Esophagus muscularis mucosa (tissue), 4 donors: ENCODE data around the gene TMEM131. TPM values are rescaled to one million over a fixed set of nuclear protein-coding genes. Genes with fewer than 3 reads are reported as not detected.

Experiments used
- DNase-seq: peaks from one replicate; pipeline ENCODE4 v3.0.0-alpha.2; 2017; ENCODE audit errors: extremely low spot score
- H3K27ac ChIP-seq, 4 donors: fragments of 200-600 bp; sonication (generic); replicated peaks in 1 of 4; 1 replicate in 3 of 4; 2 replicates in 1 of 4; pipeline ENCODE4 v1.5.1; 2016 to 2019; ENCODE audit warnings: mild to moderate bottlenecking in 1 of 4
- H3K27me3 ChIP-seq, 4 donors: fragments of 200-600 bp; sonication (generic); one replicate each; pipeline versions ENCODE4 v1.5.1 to v1.6.0; 2016 to 2019
- H3K36me3 ChIP-seq, 4 donors: fragments of 200-600 bp; sonication (generic); one replicate each; pipeline ENCODE4 v1.5.1; 2016 to 2019
- H3K4me1 ChIP-seq, 4 donors: fragments of 200-600 bp; sonication (generic); one replicate each; pipeline ENCODE4 v1.5.1; 2016 to 2019
- H3K4me3 ChIP-seq, 4 donors: fragments of 200-600 bp; sonication (generic); 1 replicate in 2 of 4; 2 replicates in 2 of 4; pipeline ENCODE4 v1.5.1; 2016 to 2019; ENCODE audit warnings: mild to moderate bottlenecking in 4 of 4, moderate library complexity in 1 of 4
- H3K9me3 ChIP-seq, 4 donors: fragments of 200-600 bp; sonication (generic); 1 replicate in 3 of 4; 2 replicates in 1 of 4; pipeline ENCODE4 v1.5.1; 2016 to 2019
- EP300 ChIP-seq: sonication (generic); formaldehyde crosslinking; IDR thresholded peaks from one replicate; pipeline ENCODE4 v1.6.1; 2017; ENCODE audit warnings: antibody characterized with exemption
- POLR2A ChIP-seq: fragments of 450-650 bp; IDR thresholded peaks from one replicate; pipeline ENCODE4 v1.6.1; 2017; ENCODE audit warnings: antibody characterized with exemption, moderate library complexity, mild to moderate bottlenecking, low read depth
- POLR2AphosphoS5 ChIP-seq, 2 donors: sonication (generic); formaldehyde crosslinking; IDR thresholded peaks; one replicate each; pipeline ENCODE4 v1.6.1; 2017; ENCODE audit warnings: antibody characterized with exemption in 2 of 2
- whole genome bisulfite sequencing: methylation state at CpG from one replicate; pipeline ENCODE4 v1.1.5; 2018; 5-methylcytosine and 5-hydroxymethylcytosine counted together
- intact Hi-C: fragments of 100-400 bp; cut with DNase I; formaldehyde crosslinking; loops from one replicate; pipeline ENCODE4 v1.15.1; 2023
- total RNA-seq, 4 donors: library from RNA; depleted of rRNA; stranded (reverse); fragments of >200 nt; gene quantifications; one replicate each; pipeline versions ENCODE4 v1.1.0 to v1.2.1, GENCODE V29; 2016
- TF ChIP-seq, protein P1 (sequence below), 3 experiments: fragments of 200-600 bp in 2 of 3; fragments of 450-650 bp in 1 of 3; sonication (generic) in 2 of 3; IDR thresholded peaks; one replicate each; pipeline ENCODE4 v1.5.1; 2017 to 2019; ENCODE audit warnings: antibody characterized with exemption in 3 of 3, mild to moderate bottlenecking in 2 of 3, moderate library complexity in 1 of 3

TMEM131 gene
- total RNA-seq, 4 donors from 2014 or later, result 23.9 to 34.1 (median 26.5) TPM

DNA sequence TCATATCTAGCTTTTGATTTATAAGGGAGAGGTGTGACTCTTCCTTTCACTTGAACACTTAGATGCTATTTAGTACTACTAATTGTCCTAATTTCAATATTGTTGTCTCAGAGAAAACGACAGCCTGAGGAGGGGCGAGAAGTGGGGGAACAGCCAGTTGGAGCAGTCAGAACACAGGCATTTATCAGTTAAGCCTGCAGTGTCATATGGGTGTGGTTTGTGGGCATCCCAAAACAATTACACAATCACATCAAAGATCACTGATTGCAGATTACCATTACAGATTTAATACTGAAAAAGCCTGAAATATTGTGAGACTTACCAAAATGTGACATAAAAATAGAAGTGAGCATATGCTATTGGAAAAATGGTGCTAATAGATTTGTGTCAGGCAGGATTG, 15.8 kb downstream of the TMEM131 start:
- H3K27me3 ChIP-seq, result no peaks in the 10 kb centered on the region
- peaks cover 0 to 8% (median 6%) of the 10 kb centered on the region in 4 donors for H3K4me1 ChIP-seq
- DNase-seq, result no peak
- intact Hi-C loops, result no loop called here
- TF ChIP-seq, protein P1, sequence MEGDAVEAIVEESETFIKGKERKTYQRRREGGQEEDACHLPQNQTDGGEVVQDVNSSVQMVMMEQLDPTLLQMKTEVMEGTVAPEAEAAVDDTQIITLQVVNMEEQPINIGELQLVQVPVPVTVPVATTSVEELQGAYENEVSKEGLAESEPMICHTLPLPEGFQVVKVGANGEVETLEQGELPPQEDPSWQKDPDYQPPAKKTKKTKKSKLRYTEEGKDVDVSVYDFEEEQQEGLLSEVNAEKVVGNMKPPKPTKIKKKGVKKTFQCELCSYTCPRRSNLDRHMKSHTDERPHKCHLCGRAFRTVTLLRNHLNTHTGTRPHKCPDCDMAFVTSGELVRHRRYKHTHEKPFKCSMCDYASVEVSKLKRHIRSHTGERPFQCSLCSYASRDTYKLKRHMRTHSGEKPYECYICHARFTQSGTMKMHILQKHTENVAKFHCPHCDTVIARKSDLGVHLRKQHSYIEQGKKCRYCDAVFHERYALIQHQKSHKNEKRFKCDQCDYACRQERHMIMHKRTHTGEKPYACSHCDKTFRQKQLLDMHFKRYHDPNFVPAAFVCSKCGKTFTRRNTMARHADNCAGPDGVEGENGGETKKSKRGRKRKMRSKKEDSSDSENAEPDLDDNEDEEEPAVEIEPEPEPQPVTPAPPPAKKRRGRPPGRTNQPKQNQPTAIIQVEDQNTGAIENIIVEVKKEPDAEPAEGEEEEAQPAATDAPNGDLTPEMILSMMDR (IDR thresholded peaks at IDR 0.05), result no peak
- no peak for TF ChIP-seq POLR2A
- TF ChIP-seq EP300, result no peak
- TF ChIP-seq POLR2AphosphoS5 (IDR thresholded peaks at IDR 0.05), result no peak
- H3K27ac ChIP-seq, result no peak overlapping the region
- H3K9me3 ChIP-seq, result peaks cover 0 to 14% (median 4%) of the 10 kb centered on the region in 4 donors
- WGBS, result 81% methylated on average over 2 of the region's 2 CpGs
- no peak overlapping the region for H3K4me3 ChIP-seq
- no peaks in the 10 kb centered on the region for H3K36me3 ChIP-seq

- no peak for DNase-seq
- Histone ChIP-seq H3K4me1 (peaks cover 0 to 24% (median 12%) of the 10 kb centered on the region in 4 donors), H3K9me3 (peaks cover 0 to 23% (median 6%) of the 10 kb centered on the region in 4 donors), H3K4me3 (no peak overlapping the region), H3K27me3 (no peaks in the 10 kb centered on the region), H3K36me3 (no peaks in the 10 kb centered on the region), H3K27ac (no peak overlapping the region)
- TF ChIP-seq, protein P1 (IDR thresholded peaks at IDR 0.05), result no peak
- no peak for TF ChIP-seq EP300
- no peak for TF ChIP-seq POLR2A
- no peak for TF ChIP-seq POLR2AphosphoS5 (IDR thresholded peaks at IDR 0.05)
- intact Hi-C loops, result no loop called here
- 96% methylated on average over 1 of the region's 1 CpG for WGBS
These were observed 21.3 kb downstream of the TMEM131 start for GRCh38 chr2:97974471-97974870.

GRCh38 chr2:97970293-97971060, 25.3 kb downstream of the TMEM131 start:
- WGBS, result 91% methylated on average over 5 of the region's 5 CpGs
- Histone ChIP-seq H3K36me3 (no peaks in the 10 kb centered on the region), H3K9me3 (peaks cover 0 to 13% (median 2%) of the 10 kb centered on the region in 4 donors), H3K27me3 (no peaks in the 10 kb centered on the region), H3K4me1 (peaks cover 5 to 50% (median 28%) of the 10 kb centered on the region in 4 donors), H3K4me3 (no peak overlapping the region), H3K27ac (no peak overlapping the region)
- no peak for DNase-seq
- intact Hi-C loops, result no loop called here
- TF ChIP-seq, protein P1 (IDR thresholded peaks at IDR 0.05), result no peak
- TF ChIP-seq POLR2A (no peak), POLR2AphosphoS5 (IDR thresholded peaks at IDR 0.05) (no peak), EP300 (no peak)

GRCh38 chr2:97969081-97970067, 26.4 kb downstream of the TMEM131 start:
- Histone ChIP-seq H3K27me3 (no peaks in the 10 kb centered on the region), H3K4me3 (no peak overlapping the region), H3K9me3 (peaks cover 0 to 6% (median 2%) of the 10 kb centered on the region in 4 donors), H3K36me3 (no peaks in the 10 kb centered on the region), H3K27ac (no peak overlapping the region), H3K4me1 (peaks cover 10 to 55% (median 30%) of the 10 kb centered on the region in 4 donors)
- intact Hi-C loops, result no loop called here
- no peak for DNase-seq
- no peak for TF ChIP-seq POLR2AphosphoS5 (IDR thresholded peaks at IDR 0.05)
- no peak for TF ChIP-seq EP300
- TF ChIP-seq, protein P1 (IDR thresholded peaks at IDR 0.05), result no peak
- no peak for TF ChIP-seq POLR2A
- 77% methylated on average over 4 of the region's 4 CpGs for WGBS
